Measurements from ENCODE around the gene SLC12A1.

SLC12A1 gene

GRCh38 chr15:48205981-48206380 is at the start of gene SLC12A1:
SLC12A1 (plus strand) TSS chr15:48206302; CDS start chr15:48207720, 1,418 bp downstream.
- H3K9me3 Mint-ChIP-seq: no peaks in the 10 kb centered on the region
- no peaks in the 10 kb centered on the region for H3K4me1 Mint-ChIP-seq (ENCODE audit: low read depth)
- no peak within 1 kb of the TSS for H3K27ac Mint-ChIP-seq
- peaks cover 20% of the 10 kb centered on the region for H3K27me3 Mint-ChIP-seq (ENCODE audit: low read depth)
- no peaks in the 10 kb centered on the region for H3K36me3 Mint-ChIP-seq (ENCODE audit: low read depth)
- H3K4me3 Mint-ChIP-seq: no peak within 1 kb of the TSS

GRCh38 chr15:48168616-48169015 is 37.5 kb upstream of the SLC12A1 start:
- Mint-ChIP-seq H3K4me1 (ENCODE audit: low read depth) (no peaks in the 10 kb centered on the region), H3K4me3 (no peak overlapping the region), H3K27ac (no peak overlapping the region), H3K9me3 (peaks cover 13% of the 10 kb centered on the region), H3K36me3 (ENCODE audit: low read depth) (peaks cover 24% of the 10 kb centered on the region), H3K27me3 (ENCODE audit: low read depth) (no peaks in the 10 kb centered on the region)

DNA sequence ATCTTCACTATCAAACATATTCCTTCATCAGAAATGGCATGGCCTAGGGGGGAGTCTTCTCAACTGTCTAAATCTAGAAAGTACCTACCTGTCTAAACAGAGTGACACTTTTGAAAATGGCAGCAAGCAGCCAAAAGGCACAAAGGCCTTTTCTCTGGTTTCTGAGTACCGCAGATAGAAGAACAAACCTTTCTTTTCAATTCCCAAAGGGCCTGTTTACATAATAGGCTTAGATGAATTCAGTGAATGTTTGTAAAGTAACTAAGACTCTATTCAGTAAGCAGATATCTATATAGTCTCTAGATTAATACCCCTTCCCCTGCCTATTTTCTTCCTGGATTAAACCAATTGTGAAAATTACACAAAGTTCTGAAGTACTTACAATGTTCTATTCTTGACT is 35.1 kb upstream of the SLC12A1 start:
- no peaks in the 10 kb centered on the region for H3K27me3 Mint-ChIP-seq (ENCODE audit: low read depth)
- H3K27ac Mint-ChIP-seq: no peak overlapping the region
- no peak overlapping the region for H3K4me3 Mint-ChIP-seq
- peaks cover 7% of the 10 kb centered on the region for H3K4me1 Mint-ChIP-seq (ENCODE audit: low read depth)
- H3K9me3 Mint-ChIP-seq: peaks cover 13% of the 10 kb centered on the region
- H3K36me3 Mint-ChIP-seq (ENCODE audit: low read depth): peaks cover 25% of the 10 kb centered on the region

GRCh38 chr15:48175126-48175525 is 31.0 kb upstream of the SLC12A1 start:
- Mint-ChIP-seq H3K4me3 (no peak overlapping the region), H3K27ac (no peak overlapping the region), H3K36me3 (ENCODE audit: low read depth) (peaks cover 14% of the 10 kb centered on the region), H3K9me3 (peaks cover 13% of the 10 kb centered on the region), H3K27me3 (ENCODE audit: low read depth) (peaks cover 5% of the 10 kb centered on the region), H3K4me1 (ENCODE audit: low read depth) (peaks cover 21% of the 10 kb centered on the region)

DNA sequence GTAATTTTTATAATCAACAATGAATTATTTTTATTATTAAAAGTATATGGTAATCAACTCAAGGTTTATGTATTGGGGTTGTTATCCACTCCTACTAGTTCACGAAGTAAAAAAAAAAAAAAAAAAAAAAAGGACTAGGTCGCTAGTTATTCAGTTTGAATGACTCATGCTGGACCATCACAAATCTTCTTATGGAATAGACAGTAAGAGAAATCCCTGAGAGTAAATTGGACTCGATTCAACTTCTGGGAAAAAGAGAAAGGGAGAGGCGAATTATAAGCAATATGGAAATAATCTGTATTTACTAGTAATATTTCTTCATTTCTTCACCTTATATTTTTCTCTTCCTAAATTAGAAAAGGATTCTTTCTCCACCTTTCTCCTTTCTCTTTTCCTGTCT is 30.0 kb upstream of the SLC12A1 start:
- H3K27ac Mint-ChIP-seq: no peak overlapping the region
- H3K4me1 Mint-ChIP-seq (ENCODE audit: low read depth): peaks cover 21% of the 10 kb centered on the region
- H3K27me3 Mint-ChIP-seq (ENCODE audit: low read depth): peaks cover 12% of the 10 kb centered on the region
- H3K9me3 Mint-ChIP-seq: peaks cover 13% of the 10 kb centered on the region
- H3K4me3 Mint-ChIP-seq: no peak overlapping the region
- peaks cover 14% of the 10 kb centered on the region for H3K36me3 Mint-ChIP-seq (ENCODE audit: low read depth)

DNA sequence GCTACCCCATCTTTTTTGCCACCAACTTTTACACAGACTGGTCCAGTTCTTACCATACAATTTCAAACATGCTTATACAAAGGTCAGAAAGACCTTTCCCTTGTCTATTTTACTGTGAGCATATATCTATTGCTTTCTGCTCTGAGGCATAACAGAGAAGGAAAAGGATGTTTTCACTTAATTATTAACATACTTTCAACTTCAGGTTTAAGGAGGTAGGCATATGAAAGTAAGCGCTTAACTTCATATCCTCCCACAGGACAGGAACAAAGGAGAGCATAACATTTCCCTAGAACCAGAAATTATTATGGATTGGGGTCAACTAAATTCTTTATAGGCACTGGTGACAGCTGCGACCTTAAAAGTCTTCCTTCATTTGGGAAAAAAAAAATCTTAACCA is 29.1 kb upstream of the SLC12A1 start:
- Mint-ChIP-seq H3K27me3 (ENCODE audit: low read depth) (peaks cover 14% of the 10 kb centered on the region), H3K9me3 (peaks cover 13% of the 10 kb centered on the region), H3K27ac (no peak overlapping the region), H3K36me3 (ENCODE audit: low read depth) (peaks cover 12% of the 10 kb centered on the region), H3K4me1 (ENCODE audit: low read depth) (peaks cover 21% of the 10 kb centered on the region), H3K4me3 (peak overlapping the region; percentile 93)

DNA sequence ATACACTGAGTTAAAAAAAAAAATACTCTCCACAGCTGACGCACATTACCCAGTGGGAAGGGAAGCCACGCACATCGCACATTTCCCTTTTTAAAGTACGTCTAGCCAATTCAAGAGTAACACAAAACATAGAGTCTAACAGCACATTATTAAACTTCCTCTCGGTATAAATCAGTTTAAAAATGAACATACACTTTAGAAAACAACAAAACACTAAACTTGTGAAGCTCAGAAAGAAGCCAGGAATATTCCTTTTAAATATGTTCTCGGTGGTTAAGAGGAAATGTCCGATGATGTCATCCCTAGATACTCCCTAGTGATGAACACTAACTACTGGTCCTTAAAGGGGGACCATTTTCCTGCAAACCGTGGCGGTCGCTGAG is 28.7 kb upstream of the SLC12A1 start:
- peaks cover 10% of the 10 kb centered on the region for H3K9me3 Mint-ChIP-seq
- H3K4me3 Mint-ChIP-seq: peak overlapping the region; percentile 93
- peaks cover 21% of the 10 kb centered on the region for H3K4me1 Mint-ChIP-seq (ENCODE audit: low read depth)
- peaks cover 17% of the 10 kb centered on the region for H3K27me3 Mint-ChIP-seq (ENCODE audit: low read depth)
- peak overlapping the region; percentile 93 for H3K27ac Mint-ChIP-seq
- peaks cover 9% of the 10 kb centered on the region for H3K36me3 Mint-ChIP-seq (ENCODE audit: low read depth)

GRCh38 chr15:48177766-48178647 is 28.1 kb upstream of the SLC12A1 start, which contains the start of gene MYEF2:
MYEF2 (minus strand) TSS chr15:48178295; CDS start chr15:48178237, 58 bp downstream.
- peaks cover 21% of the 10 kb centered on the region for H3K4me1 Mint-ChIP-seq (ENCODE audit: low read depth)
- peaks cover 21% of the 10 kb centered on the region for H3K27me3 Mint-ChIP-seq (ENCODE audit: low read depth)
- peaks cover 3% of the 10 kb centered on the region for H3K9me3 Mint-ChIP-seq
- H3K36me3 Mint-ChIP-seq (ENCODE audit: low read depth): peaks cover 7% of the 10 kb centered on the region
- H3K27ac Mint-ChIP-seq: peak within 1 kb of the TSS; percentile 93
- peak within 1 kb of the TSS; percentile 93 for H3K4me3 Mint-ChIP-seq

DNA sequence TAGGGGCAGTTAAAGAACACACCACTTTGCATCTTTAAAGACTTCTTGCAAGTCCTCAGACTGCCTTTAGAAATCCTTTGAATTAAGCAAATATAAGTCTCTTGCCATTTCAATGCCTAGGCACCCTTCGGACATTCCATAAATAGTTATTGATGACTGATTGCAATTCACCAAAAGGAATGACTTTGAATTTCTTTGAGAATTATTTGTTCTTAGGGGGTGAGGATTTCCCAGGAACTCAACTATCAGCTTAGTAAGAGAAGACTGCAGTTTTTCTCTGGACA is 27.5 kb upstream of the SLC12A1 start:
- Mint-ChIP-seq H3K9me3 (no peaks in the 10 kb centered on the region), H3K36me3 (ENCODE audit: low read depth) (peaks cover 7% of the 10 kb centered on the region), H3K4me1 (ENCODE audit: low read depth) (peaks cover 21% of the 10 kb centered on the region), H3K27me3 (ENCODE audit: low read depth) (peaks cover 24% of the 10 kb centered on the region), H3K4me3 (no peak overlapping the region), H3K27ac (no peak overlapping the region)

- Mint-ChIP-seq H3K27ac (no peak overlapping the region), H3K4me3 (no peak overlapping the region), H3K9me3 (no peaks in the 10 kb centered on the region), H3K27me3 (ENCODE audit: low read depth) (peaks cover 32% of the 10 kb centered on the region), H3K36me3 (ENCODE audit: low read depth) (no peaks in the 10 kb centered on the region), H3K4me1 (ENCODE audit: low read depth) (no peaks in the 10 kb centered on the region)
These were observed 23.4 kb upstream of the SLC12A1 start for GRCh38 chr15:48182749-48183148.

- no peaks in the 10 kb centered on the region for H3K36me3 Mint-ChIP-seq (ENCODE audit: low read depth)
- no peaks in the 10 kb centered on the region for H3K9me3 Mint-ChIP-seq
- H3K4me1 Mint-ChIP-seq (ENCODE audit: low read depth): no peaks in the 10 kb centered on the region
- peaks cover 24% of the 10 kb centered on the region for H3K27me3 Mint-ChIP-seq (ENCODE audit: low read depth)
- no peak overlapping the region for H3K4me3 Mint-ChIP-seq
- H3K27ac Mint-ChIP-seq: no peak overlapping the region
These were observed 20.6 kb upstream of the SLC12A1 start for GRCh38 chr15:48185529-48185928.

DNA sequence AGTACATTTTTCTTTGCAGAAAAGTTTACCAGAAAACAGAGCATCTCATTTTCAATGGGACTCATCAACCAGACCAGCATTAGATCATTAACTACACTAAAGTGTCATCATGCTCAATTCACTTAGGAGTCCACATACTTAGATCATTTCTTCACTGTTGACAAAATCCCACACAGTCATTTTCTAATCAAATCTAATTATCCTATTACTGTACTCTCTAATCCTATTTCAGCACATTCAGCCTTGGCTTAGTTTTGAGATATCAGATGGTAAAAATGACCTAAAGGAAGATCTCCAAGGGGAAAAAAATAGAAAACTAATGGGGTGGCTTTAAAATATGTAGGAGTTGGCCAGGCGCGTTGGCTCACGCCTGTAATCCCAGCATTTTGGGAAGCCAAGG is 19.8 kb upstream of the SLC12A1 start:
- H3K36me3 Mint-ChIP-seq (ENCODE audit: low read depth): no peaks in the 10 kb centered on the region
- no peaks in the 10 kb centered on the region for H3K9me3 Mint-ChIP-seq
- no peak overlapping the region for H3K4me3 Mint-ChIP-seq
- H3K27me3 Mint-ChIP-seq (ENCODE audit: low read depth): peaks cover 29% of the 10 kb centered on the region
- H3K4me1 Mint-ChIP-seq (ENCODE audit: low read depth): no peaks in the 10 kb centered on the region
- H3K27ac Mint-ChIP-seq: no peak overlapping the region

- no peak overlapping the region for H3K27ac Mint-ChIP-seq
- H3K27me3 Mint-ChIP-seq (ENCODE audit: low read depth): peaks cover 40% of the 10 kb centered on the region
- H3K4me1 Mint-ChIP-seq (ENCODE audit: low read depth): peaks cover 3% of the 10 kb centered on the region
- H3K9me3 Mint-ChIP-seq: no peaks in the 10 kb centered on the region
- H3K36me3 Mint-ChIP-seq (ENCODE audit: low read depth): no peaks in the 10 kb centered on the region
- H3K4me3 Mint-ChIP-seq: peak overlapping the region; percentile 39
These were observed 15.0 kb upstream of the SLC12A1 start for GRCh38 chr15:48190932-48191573.

DNA sequence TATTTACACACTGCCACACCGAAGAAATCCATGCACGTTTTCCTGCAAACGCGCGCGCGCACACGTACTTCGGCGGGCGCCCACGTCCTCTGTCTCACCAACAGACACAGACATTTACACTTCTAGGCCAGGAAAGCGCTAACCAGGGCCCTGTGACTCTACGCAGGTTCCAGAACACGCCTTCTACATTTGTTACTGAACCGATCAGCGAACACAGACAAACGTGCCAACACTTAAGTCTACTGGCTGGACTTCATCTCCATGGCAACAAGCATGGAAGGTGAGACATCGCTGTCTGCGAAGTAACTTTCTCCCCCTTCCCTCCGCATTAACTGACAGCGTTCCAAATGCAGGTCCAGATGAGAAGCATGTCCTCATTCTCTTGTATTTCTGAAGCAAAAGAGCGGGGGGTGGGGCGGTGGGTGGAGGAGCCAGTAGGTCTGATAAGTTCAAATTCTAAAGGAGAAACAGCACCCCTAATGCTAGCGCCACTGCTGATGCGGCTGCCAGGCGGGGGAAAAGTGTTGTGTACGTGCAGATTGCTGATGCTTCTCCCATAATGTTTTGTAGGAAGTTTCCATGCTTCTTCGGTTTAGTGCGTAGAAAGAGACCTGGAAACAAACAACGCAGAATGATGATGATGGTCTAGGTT is 14.4 kb upstream of the SLC12A1 start, which contains the start of gene CTXN2:
Gene CTXN2, plus strand, starts transcription at position 92 of the 652 bp plus-strand sequence. CDS start 9,636 bp downstream, outside the sequence.
- H3K27ac Mint-ChIP-seq: no peak within 1 kb of the TSS
- peaks cover 3% of the 10 kb centered on the region for H3K4me1 Mint-ChIP-seq (ENCODE audit: low read depth)
- peak within 1 kb of the TSS; percentile 39 for H3K4me3 Mint-ChIP-seq
- H3K9me3 Mint-ChIP-seq: no peaks in the 10 kb centered on the region
- H3K27me3 Mint-ChIP-seq (ENCODE audit: low read depth): peaks cover 44% of the 10 kb centered on the region
- H3K36me3 Mint-ChIP-seq (ENCODE audit: low read depth): no peaks in the 10 kb centered on the region
